ENCODE results near the gene TMEM120B. TPM values are rescaled to one million over a fixed set of nuclear protein-coding genes. Genes with fewer than 3 reads are reported as not detected.

The TMEM120B gene
- polyA plus RNA-seq, 1 donor from 2014 or later = 9.8 TPM

GRCh38 chr12:121814429-121815119, 102.0 kb downstream of the TMEM120B start:
- Histone ChIP-seq H2AFZ (ENCODE audit: low read depth, low read length) (no peak overlapping the region), H3K4me3 (ENCODE audit: low read length) (no peak overlapping the region), H3K9ac (ENCODE audit: low read length) (no peak overlapping the region), H3K27ac (ENCODE audit: low read length) (no peak overlapping the region), H3K9me3 (ENCODE audit: low read length) (no peaks in the 10 kb centered on the region), H3K36me3 (ENCODE audit: insufficient read depth, low read length) (no peaks in the 10 kb centered on the region), H3K79me2 (replicated peaks; ENCODE audit: insufficient read depth, low read length) (peaks cover 48% of the 10 kb centered on the region), H3K4me2 (ENCODE audit: low read length) (no peak overlapping the region), H3K27me3 (ENCODE audit: insufficient read depth, low read depth, low read length) (no peaks in the 10 kb centered on the region), H4K20me1 (ENCODE audit: insufficient read depth) (peaks cover 28% of the 10 kb centered on the region), H3K9me2 (ENCODE audit: insufficient read depth, low read length) (no peaks in the 10 kb centered on the region), H3F3A (ENCODE audit: insufficient read depth, low read length, poor library complexity, severe bottlenecking) (no peaks in the 10 kb centered on the region)
- TF ChIP-seq TAF1 (IDR thresholded peaks at IDR 0.05; ENCODE audit: low read depth) (no peak), POLR2AphosphoS5 (IDR thresholded peaks at IDR 0.05) (no peak), MXI1 (conservative IDR thresholded peaks at IDR 0.05; ENCODE audit: poor library complexity, severe bottlenecking) (no peak), EP300 (conservative IDR thresholded peaks at IDR 0.05; ENCODE audit: poor library complexity, severe bottlenecking) (no peak), RAD21 (conservative IDR thresholded peaks at IDR 0.05) (no peak), EZH2 (IDR thresholded peaks at IDR 0.05; ENCODE audit: borderline replicate concordance, insufficient read depth, low read length, poor library complexity, severe bottlenecking) (no peak), SMC3 (conservative IDR thresholded peaks at IDR 0.05; ENCODE audit: poor library complexity) (no peak)
- TF ChIP-seq, protein P1, sequence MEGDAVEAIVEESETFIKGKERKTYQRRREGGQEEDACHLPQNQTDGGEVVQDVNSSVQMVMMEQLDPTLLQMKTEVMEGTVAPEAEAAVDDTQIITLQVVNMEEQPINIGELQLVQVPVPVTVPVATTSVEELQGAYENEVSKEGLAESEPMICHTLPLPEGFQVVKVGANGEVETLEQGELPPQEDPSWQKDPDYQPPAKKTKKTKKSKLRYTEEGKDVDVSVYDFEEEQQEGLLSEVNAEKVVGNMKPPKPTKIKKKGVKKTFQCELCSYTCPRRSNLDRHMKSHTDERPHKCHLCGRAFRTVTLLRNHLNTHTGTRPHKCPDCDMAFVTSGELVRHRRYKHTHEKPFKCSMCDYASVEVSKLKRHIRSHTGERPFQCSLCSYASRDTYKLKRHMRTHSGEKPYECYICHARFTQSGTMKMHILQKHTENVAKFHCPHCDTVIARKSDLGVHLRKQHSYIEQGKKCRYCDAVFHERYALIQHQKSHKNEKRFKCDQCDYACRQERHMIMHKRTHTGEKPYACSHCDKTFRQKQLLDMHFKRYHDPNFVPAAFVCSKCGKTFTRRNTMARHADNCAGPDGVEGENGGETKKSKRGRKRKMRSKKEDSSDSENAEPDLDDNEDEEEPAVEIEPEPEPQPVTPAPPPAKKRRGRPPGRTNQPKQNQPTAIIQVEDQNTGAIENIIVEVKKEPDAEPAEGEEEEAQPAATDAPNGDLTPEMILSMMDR (IDR thresholded peaks at IDR 0.05; ENCODE audit: poor library complexity, severe bottlenecking) = no peak
- TF ChIP-seq, protein P2, sequence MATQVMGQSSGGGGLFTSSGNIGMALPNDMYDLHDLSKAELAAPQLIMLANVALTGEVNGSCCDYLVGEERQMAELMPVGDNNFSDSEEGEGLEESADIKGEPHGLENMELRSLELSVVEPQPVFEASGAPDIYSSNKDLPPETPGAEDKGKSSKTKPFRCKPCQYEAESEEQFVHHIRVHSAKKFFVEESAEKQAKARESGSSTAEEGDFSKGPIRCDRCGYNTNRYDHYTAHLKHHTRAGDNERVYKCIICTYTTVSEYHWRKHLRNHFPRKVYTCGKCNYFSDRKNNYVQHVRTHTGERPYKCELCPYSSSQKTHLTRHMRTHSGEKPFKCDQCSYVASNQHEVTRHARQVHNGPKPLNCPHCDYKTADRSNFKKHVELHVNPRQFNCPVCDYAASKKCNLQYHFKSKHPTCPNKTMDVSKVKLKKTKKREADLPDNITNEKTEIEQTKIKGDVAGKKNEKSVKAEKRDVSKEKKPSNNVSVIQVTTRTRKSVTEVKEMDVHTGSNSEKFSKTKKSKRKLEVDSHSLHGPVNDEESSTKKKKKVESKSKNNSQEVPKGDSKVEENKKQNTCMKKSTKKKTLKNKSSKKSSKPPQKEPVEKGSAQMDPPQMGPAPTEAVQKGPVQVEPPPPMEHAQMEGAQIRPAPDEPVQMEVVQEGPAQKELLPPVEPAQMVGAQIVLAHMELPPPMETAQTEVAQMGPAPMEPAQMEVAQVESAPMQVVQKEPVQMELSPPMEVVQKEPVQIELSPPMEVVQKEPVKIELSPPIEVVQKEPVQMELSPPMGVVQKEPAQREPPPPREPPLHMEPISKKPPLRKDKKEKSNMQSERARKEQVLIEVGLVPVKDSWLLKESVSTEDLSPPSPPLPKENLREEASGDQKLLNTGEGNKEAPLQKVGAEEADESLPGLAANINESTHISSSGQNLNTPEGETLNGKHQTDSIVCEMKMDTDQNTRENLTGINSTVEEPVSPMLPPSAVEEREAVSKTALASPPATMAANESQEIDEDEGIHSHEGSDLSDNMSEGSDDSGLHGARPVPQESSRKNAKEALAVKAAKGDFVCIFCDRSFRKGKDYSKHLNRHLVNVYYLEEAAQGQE (IDR thresholded peaks at IDR 0.05; ENCODE audit: borderline replicate concordance) = no peak

DNA sequence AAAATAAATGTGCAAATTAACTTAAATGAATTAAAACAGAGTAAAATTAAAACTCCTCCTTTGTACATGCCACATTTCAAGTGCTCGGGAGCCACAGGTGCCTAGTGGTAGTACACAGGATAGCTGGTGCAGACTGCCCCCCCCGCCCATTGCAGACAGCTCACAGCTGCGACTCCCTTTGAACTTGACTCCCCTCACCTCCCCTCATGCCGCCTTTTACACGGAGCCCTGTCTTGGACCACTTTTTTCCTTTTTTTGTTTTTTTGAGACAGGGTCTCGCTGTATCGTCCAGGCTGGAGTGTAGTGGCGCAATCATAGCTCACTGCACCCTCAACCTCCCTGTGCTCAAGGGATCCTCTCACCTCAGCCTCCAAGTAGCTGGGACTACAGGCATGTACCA, 102.7 kb downstream of the TMEM120B start:
- no peaks in the 10 kb centered on the region for H3F3A ChIP-seq (ENCODE audit: insufficient read depth, low read length, poor library complexity, severe bottlenecking)
- H3K27me3 ChIP-seq (ENCODE audit: insufficient read depth, low read depth, low read length) = no peaks in the 10 kb centered on the region
- peaks cover 28% of the 10 kb centered on the region for H4K20me1 ChIP-seq (ENCODE audit: insufficient read depth)
- H3K4me2 ChIP-seq (ENCODE audit: low read length) = no peak overlapping the region
- no peak overlapping the region for H3K9ac ChIP-seq (ENCODE audit: low read length)
- no peak overlapping the region for H3K27ac ChIP-seq (ENCODE audit: low read length)
- H3K9me3 ChIP-seq (ENCODE audit: low read length) = no peaks in the 10 kb centered on the region
- TF ChIP-seq MXI1 (conservative IDR thresholded peaks at IDR 0.05; ENCODE audit: poor library complexity, severe bottlenecking) (no peak), SMC3 (conservative IDR thresholded peaks at IDR 0.05; ENCODE audit: poor library complexity) (no peak), EP300 (conservative IDR thresholded peaks at IDR 0.05; ENCODE audit: poor library complexity, severe bottlenecking) (no peak), TAF1 (IDR thresholded peaks at IDR 0.05; ENCODE audit: low read depth) (no peak), POLR2AphosphoS5 (IDR thresholded peaks at IDR 0.05) (no peak)
- TF ChIP-seq, protein P2 (IDR thresholded peaks at IDR 0.05; ENCODE audit: borderline replicate concordance) = no peak
- TF ChIP-seq, protein P1 (IDR thresholded peaks at IDR 0.05; ENCODE audit: poor library complexity, severe bottlenecking) = no peak
- H3K9me2 ChIP-seq (ENCODE audit: insufficient read depth, low read length) = no peaks in the 10 kb centered on the region
- no peaks in the 10 kb centered on the region for H3K36me3 ChIP-seq (ENCODE audit: insufficient read depth, low read length)
- peaks cover 43% of the 10 kb centered on the region for H3K79me2 ChIP-seq (replicated peaks; ENCODE audit: insufficient read depth, low read length)
- no peak overlapping the region for H3K4me3 ChIP-seq (ENCODE audit: low read length)
- no peak overlapping the region for H2AFZ ChIP-seq (ENCODE audit: low read depth, low read length)
